GM21528 (cell line): Measurements from ENCODE around the gene PSME3IP1.

ENCODE experiments used
- ATAC-seq: cut with Tn5 transposase; IDR thresholded peaks from one replicate; pipeline ENCODE4 v1.9.1; 2021; ENCODE audit warnings: mild to moderate bottlenecking, moderate library complexity; ENCODE audit not compliant: unreplicated experiment, low FRiP score

Gene PSME3IP1

DNA sequence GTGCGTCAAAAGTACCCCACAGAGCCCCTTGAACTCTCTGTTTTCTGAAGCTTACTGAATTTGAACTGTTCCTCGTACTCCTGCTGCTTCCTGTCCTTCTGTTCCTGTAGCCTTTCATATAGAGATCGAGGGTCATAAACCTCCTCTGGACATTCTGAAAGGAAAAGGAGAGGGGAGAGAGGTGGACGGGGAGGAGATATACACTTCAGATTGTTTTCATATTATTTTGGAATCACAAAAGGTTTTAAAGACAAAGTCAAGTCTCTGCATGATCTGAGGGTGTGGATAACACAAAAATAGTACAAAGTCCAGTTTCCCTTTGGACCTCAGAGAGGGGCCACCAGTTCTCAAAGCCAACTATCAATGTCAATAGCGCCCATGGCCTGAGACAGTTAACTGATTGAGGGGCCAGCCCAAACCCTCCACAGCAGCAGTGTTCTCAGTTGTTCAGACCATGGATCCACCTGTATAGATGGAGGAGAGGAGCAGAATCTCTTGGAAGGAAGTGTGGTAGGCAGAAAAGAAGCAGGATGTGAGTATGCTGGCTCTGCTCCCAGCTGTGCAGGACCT lies 13.0 kb downstream of the PSME3IP1 start:
- ATAC-seq: no peak

DNA sequence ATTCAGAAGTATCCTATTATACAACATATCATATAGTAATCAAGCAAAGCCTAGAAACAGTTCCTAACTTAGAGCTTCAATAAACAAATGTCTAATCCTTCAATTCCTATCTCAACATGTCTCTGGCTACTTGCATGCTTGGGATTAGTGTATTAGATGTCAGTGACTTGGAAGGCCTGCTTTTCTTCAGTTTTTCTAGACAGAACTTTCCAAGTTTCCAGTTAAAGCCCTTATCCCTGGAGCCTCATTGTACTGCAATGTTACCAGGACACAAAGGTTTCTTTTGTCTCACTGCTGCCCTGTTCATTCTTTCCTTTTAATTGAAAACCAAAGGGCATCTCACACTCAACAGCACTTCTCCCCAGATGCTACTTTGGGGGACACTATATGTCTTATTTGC lies 16.5 kb downstream of the PSME3IP1 start:
- ATAC-seq: no peak

DNA sequence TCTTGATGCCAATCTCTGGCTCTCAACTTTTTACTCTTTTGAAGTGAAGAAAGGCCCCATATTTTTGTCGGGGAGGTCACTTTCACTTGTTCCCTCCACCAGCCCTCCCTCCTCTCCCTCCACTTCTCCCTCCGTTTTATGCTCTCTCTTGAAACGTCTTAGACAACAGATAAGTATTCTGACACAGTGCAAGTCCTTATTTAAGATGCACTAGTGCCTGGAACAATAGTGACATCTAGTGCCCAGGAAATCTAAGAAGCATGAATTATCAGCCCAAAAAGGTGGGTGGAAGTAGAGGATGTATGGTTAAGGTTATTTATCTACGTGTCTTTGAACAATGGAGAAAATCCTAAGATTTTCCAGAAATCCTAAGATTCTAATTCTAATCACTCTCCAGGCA lies 17.9 kb downstream of the PSME3IP1 start:
- ATAC-seq: no peak

DNA sequence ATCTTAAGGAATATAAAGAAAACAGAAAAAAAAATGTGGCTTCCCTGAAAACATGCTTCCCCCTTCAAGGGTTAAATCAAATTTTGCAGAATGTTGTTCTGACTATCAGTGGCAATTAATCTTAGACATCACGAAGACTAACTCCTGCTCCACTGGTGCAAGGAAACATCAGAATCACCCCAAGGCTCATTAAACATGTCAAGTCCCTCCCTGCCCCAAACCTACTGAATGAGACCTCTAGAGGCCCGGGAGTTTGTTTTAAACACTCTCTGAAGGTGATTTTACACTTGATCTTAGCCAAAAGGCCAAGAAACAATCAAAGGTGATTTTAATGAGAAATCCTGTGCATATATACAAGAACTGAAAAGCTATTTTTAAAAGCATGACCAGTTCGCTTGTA lies 18.3 kb downstream of the PSME3IP1 start:
- ATAC-seq: no peak

DNA sequence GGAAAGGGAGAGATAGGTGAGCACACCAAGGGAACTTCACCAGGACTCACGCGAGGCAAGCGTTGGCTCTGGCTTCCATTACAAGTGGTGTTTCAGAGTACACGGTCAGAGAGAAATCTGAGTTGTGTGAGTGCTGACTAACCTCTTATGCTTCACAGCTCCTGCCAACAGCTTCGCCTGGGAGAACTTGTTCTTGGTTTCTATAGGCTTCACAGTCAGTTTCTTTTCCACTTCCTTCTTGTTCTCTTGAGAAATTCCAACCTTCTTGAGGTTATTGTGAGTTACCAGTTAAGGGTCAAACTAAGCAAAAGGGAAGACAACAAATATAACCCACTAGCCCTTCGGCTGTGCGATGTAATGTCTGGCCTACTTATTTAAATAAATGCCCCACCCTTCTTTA lies 18.9 kb downstream of the PSME3IP1 start:
- no peak for ATAC-seq

DNA sequence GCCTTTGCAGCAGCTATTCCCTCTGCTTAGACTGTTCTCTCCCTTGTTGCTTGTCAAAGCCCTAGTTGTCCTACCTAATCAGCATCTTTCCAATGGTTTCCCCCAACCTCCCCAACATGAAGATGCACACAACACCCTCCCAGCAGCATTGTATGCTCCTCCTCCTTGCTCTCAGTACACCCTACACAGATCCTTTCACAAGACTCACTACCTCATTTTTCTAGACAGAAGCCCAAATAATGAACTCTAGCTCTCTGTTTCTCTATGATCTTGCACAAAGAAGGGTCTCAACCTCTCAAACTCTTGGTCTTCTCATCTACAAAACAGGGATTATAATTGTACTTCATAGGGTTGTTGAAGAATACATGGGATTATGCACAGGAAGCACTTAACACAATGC lies 19.4 kb downstream of the PSME3IP1 start:
- no peak for ATAC-seq

DNA sequence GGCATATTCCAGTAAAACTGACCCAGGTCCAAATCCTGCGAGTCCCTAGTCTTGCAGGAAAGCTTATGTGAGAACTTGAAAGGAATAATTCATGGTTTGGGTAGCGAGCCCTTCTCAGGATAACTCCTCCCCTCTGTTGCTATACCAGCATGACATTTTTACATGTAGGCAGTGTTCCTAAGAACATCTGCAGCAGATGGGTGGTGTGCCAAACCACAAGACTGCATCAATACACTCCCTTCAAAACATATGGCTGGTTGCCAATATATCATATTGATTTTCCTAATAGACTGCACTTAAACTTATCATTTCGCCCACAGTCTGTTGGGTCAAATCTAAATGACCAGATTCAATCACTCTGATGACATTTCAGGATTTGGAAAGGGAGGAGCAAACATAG lies 19.9 kb downstream of the PSME3IP1 start:
- no peak for ATAC-seq

DNA sequence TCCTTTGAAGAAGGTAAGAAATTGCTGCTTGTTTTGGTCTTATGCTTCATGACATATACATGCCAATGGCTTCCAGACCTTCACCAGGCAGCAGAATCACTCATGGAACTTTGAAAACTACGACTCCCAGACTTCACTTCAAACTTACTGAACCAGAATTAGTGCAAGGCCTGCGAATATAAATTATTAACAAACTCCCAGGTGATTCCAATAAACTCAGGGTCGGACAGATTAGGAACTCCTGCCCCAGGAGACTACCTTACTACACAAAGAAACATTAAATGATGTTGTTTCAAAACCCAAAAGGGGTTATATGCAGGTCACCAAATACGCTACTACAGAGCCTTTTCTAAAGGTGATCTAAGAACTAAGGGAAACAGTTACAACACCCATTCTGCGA lies 20.4 kb downstream of the PSME3IP1 start:
- ATAC-seq: no peak

DNA sequence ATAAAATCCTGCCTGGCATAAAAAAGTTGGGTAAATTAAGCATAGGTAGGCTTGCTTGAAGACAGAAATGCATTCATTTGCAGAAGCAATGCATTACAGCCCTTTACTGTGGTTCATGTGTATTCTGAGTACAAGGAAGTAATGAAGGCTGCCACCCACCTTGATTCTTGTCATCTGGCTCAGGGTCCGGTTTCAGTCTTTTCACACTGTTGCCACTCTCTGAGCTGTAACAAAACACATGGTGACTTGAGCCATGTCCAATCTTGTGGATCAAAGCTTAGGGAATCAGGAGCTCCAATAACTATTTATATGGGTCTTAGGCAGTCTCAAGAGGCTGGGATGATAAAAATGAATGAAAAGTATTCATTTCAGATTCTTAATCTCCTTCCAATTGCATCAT lies 22.0 kb downstream of the PSME3IP1 start:
- ATAC-seq: no peak

DNA sequence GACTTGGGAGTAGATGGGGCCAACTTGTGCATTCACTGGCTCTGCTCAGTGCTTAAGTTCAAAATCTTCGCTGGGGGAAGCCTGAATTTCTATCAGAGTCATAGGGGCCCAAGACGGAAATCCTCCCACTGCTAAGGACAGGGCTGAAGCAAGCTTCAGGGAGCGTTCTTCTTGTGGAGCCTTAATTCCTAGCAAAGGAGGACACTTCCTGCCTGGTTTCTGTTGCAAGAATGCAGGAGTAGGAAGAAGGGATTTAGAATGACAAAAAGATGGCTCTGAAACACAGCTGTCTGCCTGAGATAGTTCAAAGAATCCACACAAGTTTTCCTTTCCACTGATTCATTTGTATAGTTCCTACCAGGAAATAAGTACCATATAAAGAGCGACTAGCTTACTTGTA lies 26.4 kb downstream of the PSME3IP1 start:
- no peak for ATAC-seq

DNA sequence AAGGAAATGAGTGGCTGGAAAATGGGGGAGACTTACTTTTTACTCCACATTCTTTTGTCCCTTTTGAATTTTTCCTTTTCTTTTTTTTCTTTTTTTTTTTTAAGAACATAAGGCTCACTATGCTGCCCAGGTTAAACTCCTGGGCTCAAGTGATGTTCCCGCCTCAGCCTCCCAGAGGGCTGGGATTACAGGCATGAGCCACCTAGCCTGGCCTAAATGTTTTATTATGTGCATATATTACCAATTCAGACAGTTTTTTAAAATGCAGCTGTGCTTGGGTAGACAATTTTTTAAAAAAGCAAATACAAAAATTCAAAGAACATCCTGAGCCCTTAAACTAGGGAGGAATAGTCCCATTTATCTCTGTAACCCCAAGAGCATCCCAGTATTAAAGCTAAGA lies 28.3 kb downstream of the PSME3IP1 start:
- ATAC-seq: no peak

DNA sequence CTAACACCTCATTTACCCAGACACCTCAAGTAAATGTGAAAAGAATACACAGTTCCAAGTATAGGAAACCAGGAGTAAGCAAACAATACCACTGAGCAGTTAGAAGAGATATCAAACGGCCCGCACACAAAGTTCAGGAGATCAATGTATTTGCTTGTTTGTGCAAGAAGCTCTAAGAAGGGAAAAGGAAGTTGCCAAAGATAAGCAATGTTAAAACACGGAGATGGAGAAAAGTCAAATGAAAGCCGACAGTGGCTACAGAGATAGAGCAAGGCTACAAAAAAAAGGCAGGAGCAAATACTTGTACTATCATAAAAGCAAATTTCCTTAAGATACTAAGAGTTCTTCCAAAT lies 29.5 kb downstream of the PSME3IP1 start:
- ATAC-seq: no peak

DNA sequence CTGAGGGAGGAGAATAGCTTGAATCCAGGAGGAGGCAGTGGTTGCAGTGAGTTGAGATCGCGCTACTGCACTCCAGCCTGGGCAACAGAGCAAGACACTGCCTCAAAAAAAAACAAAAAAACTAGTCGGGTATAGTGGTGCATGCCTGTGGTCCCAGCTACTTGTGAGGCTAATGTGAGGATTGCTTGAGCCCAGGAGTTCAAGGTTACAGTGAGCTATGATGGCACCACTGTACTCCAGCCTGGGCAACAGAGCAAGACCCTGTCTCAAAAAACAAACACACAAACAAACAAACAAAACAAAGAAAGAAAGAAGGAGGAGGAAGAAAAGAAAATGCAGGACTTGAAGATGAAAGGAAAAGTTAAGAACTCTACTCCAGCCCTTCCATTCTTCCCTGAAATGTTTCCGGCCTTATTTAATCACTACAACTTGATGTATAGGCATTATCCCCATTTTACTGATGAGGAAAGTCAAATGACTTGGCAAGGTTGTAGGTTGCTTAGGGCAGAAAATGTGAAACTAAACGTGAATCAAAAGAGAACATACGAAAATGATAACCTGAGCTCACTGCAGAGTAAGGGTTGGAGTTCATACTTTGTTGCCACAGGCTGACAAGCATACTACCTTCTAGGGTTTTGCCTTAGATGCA lies 30.0 kb downstream of the PSME3IP1 start:
- ATAC-seq: no peak

DNA sequence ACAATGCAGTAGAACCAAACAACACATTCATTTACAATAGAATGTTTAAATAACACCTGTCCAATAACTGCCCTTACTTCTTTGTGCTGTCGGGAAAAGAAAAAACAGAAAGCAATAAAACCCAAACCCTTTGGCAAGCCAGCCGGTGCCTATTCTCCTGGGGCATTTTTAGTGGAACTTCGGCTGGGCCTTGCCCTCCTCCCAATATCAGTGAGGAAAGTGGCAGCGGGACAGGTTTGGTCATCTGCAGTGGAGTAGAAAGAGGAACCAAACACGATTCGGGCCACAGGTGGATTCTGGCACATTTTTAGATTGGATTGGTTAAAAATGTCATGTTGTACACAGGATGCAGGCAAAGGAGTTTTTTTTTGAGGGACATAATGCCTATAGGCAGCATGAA lies 32.0 kb downstream of the PSME3IP1 start:
- ATAC-seq: no peak

DNA sequence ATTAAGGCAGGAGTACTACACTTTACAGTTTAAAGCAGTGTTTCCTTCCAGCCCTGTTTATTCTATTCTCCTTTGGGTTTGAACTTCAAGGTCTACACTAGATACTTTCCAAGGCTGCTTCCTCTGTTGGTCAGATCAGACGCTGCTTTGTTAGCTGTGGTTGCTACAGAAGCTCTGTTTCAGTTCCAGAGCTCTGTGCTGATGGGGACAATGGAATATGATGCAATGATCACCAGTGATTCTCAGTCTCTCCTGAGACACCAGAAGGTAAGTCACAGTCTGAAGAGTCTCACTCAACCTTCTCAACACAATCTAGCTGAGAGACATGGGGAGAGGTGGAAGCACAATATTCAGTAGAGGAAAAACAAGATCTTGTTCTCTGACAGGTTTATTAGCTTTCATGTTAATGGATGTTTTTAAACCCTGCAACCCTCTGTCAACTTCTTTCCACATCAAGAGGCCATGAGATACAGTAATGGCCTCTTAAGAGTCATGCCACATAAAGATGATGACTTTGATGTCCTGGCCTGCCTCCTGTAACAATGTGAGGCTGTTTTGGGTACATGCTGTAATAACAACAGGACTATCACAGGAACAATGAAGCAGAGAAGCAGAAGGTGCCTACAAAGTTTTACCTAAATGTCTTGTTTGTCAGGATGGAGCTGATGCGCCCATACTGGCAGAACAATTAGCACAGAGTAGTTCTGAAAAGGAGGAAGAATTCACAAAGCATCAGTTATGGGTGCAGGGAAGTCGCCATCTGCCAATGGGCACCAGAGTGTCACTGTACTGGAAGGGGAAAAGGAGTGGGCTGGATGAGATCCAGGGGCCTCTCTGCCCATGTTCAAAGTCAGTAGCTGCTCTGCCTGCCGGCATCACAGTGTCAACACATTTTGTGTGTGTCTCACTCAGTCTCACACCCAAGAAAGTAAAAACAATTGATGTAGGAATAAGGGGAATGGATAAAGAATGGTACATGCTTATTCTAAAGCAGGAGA lies 33.4 kb downstream of the PSME3IP1 start:
- no peak for ATAC-seq

DNA sequence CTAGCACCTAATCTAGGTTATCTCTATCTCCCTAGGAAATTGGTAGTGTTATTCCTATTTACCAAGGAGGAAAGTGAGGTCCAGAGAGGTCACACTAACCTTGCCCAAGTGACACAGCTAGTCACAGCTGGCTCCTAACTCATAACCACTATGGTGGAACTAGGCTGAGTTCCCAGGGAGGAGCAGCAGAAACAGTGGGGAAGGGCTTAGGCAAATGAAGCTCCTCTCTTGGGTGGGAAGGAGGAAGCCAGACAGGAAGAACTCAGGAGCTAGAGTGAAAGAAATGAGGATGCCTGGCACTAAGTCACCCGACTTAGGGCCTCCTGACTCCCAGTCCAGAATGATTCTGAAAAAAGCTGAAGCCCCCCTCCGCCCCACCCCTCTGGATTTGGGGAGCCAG lies 34.5 kb downstream of the PSME3IP1 start:
- ATAC-seq: no peak

DNA sequence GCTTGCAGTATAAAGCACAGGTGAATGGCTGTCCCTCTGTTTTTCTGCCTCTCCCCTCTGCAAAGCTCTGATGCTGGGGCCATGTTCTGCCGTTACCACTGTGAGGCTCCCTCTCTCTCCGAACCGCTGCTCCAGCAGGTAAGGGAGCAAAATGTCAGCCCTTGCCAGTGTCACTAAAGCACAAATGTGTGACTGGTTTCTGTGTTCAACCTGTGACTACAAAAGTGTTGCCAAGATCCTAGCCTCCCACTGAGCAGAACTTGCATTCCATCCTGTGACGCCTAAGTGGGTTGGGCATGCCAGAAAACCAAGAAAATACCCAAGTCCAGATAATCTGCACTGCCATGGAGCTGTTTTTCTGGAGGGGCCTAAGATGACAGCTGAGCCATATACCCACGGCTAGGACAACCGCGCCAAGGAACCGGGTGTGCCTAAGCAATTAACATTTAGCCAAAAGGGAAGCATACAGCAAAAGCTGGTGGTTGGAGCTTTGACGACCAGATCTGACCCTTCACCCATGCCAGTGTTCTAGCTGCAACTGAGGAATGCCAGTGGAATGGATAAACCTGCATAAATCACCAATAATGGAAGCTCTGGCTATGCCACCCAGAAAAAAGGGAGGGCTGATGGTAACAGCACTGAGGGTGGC lies 35.0 kb downstream of the PSME3IP1 start:
- ATAC-seq: no peak

DNA sequence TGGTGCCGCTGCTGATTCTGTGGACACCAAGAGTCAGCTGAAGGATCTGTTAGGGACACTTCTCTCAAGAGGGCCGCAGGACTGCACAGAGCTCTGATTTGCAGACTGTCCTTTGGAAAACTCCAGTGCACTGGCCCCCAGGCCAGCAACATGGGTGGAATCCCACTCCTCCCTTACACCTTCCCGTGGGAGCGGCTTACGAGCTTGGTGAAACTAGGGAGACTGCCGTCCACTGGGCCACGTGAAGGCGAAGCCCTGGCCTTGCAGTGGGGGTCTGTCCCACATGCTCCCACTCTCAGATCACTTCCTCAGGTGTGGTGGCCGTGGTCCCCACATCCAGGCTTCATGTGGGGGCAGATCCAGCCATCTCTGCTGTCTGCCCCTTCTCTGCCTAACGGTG lies 36.4 kb downstream of the PSME3IP1 start:
- no peak for ATAC-seq

DNA sequence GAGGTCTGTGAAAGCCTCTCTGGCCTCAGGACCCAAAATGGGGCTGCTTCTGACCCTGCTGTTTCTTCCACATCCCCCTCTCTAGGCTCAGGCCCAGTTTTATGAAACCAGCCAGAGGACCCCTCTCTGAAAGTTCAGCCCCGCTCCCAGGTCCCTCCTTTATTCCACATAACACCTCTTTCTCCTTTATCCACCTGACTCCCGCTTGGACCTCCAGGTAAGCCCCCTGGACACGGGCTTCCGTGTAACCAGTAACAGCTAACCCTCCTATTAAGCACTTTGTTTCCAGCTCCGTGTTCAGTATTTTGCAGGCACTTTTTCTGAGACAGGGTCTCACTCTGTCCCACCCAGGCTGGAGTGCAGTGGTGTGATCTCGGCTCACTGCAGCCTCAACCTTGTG lies 37.4 kb downstream of the PSME3IP1 start:
- ATAC-seq: no peak

DNA sequence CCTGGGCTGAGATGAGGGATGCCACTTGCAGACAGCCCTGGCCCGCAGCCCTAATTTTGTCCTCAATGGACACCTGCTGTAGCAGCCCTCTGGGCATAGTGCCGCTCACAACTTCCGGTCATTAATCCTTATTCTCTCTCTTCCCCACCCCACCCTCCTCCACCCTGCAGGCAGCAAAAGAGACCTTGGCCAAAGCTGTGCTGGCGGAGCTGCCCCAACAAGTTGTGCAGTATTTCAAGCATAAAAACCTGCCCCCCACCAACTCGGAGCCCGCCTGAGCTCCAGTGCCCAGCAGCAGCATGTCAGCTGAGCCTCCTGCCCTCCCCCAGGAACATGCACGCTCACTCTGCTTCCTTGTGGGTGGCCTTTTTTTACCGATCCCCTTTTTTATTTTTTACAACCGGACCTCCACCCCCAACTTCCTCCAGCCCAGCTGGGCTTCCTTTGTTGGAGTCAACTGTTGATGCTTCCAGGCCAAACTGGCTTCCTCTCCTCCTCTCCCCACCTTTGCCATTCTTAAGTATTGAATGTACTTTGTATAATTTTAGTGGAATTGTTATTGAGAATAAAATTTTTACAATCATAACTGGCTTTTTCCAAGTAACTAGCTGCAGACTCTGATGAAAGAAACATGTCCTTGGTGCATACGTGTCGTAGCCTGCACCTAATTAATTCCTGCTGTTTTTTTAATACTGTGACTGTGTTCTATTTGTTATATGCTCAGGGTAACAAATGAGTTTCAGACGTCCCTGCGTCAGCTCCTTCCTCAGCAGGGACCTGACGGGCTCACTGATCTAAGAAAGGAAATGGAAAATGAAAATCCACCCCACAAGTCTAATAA lies 38.2 kb downstream of the PSME3IP1 start:
- ATAC-seq: no peak
